ENCODE measurements around the gene CELF1.

The CELF1 gene

DNA sequence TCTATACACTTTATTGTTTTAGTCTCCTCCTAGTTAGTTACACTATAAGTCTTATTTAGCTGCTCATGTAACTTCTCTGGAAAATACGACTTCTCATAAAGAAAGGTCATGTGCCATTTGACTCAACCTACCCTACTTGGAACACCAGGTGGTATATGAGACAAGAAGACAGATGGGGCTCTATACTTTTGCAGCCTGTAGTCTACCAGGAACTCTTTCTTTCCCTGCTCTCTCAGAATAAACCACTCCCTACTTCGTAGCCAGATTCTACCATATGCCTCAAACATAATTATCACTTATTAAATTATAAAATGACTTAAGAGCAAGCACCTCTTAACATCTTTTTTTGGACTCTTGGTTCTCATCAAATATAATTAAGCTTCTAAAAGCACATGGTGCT is 65.5 kb downstream of the CELF1 start:
- in situ Hi-C loops (cut with HindIII; ENCODE audit: low sequenced_read_pairs) = no loop called here
- TF ChIP-seq CTCF (IDR thresholded peaks at IDR 0.05; ENCODE audit: low read depth, low read length, missing control alignments) = no peak
- no peak for DNase-seq (ENCODE audit: low read depth)
- H3K4me3 ChIP-seq (ENCODE audit: low read depth, low read length) = no peak overlapping the region

DNA sequence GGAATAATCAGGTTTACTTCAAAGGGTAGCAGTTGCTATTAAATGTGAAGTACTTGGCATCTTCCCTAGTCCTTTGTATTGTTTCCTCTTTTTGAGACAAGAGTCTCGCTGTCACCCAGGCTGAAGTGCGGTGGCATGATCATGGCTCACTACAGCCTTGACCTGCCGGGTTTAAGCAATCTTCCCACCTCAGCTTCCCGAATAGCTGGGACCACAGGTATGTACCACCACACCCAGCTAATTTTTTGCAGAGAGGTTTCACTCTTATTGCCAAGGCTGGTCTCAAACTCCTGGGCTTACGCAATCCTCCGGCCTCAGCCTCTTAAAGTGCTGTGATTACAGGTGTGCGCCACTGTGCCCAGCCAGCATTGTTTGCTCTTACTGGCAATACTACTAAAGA is 67.8 kb downstream of the CELF1 start:
- no peak overlapping the region for H3K4me3 ChIP-seq (ENCODE audit: low read depth, low read length)
- DNase-seq (ENCODE audit: low read depth) = no peak
- TF ChIP-seq CTCF (IDR thresholded peaks at IDR 0.05; ENCODE audit: low read depth, low read length, missing control alignments) = no peak
- in situ Hi-C loops (cut with HindIII; ENCODE audit: low sequenced_read_pairs) = no loop called here

- in situ Hi-C loops (cut with HindIII; ENCODE audit: low sequenced_read_pairs) = no loop called here
- TF ChIP-seq CTCF (IDR thresholded peaks at IDR 0.05; ENCODE audit: low read depth, low read length, missing control alignments) = no peak
- H3K4me3 ChIP-seq (ENCODE audit: low read depth, low read length) = no peak overlapping the region
- no peak for DNase-seq (ENCODE audit: low read depth)
Observed at GRCh38 chr11:47483457-47483856, 69.5 kb downstream of the CELF1 start.

GRCh38 chr11:47480762-47481161 is 72.2 kb downstream of the CELF1 start:
- TF ChIP-seq CTCF (IDR thresholded peaks at IDR 0.05; ENCODE audit: low read depth, low read length, missing control alignments) = no peak
- in situ Hi-C loops (cut with HindIII; ENCODE audit: low sequenced_read_pairs) = no loop called here
- DNase-seq (ENCODE audit: low read depth) = no peak

DNA sequence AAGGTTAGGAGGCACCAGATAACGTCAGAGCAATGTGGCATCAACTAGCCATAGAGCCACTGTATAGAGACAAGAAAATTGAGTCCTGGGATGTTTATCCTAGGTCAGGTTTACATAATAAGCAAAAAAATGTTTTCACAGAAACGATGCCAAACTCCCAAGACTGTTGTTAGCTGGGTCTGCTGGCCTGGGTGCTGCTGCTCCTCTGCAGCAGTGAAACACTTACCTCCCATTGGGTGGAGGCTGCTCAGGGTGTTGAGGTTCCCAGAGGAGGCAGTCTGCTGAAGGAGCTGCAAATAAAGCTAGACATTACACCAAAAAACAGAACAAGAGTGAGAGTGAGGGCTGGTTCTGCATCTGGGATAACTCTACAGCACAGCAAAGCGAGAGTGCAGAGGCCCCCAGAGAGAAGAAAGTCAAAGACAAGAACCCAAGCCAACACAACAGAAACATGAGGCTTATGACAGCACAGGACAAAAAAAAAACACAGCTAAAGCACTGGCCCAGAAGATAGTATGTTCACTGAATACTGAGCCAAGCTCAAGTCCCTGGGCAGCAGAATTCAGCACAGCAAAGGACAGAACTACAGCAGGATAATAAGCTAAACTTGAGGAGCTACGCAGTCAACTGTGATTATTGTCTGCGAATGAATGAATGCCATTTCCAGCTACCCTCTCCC is 74.1 kb downstream of the CELF1 start:
- H3K4me3 ChIP-seq (ENCODE audit: low read depth, low read length) = no peak overlapping the region
- TF ChIP-seq CTCF (IDR thresholded peaks at IDR 0.05; ENCODE audit: low read depth, low read length, missing control alignments) = no peak
- in situ Hi-C loops (cut with HindIII; ENCODE audit: low sequenced_read_pairs) = no loop called here
- no peak for DNase-seq (ENCODE audit: low read depth)

More at GRCh38 chr11:47480762-47481161, 72.2 kb downstream of the CELF1 start:
- H3K4me3 ChIP-seq (ENCODE audit: low read depth, low read length) = no peak overlapping the region

GRCh38 chr11:47477753-47478152 is 75.2 kb downstream of the CELF1 start:
- TF ChIP-seq CTCF (IDR thresholded peaks at IDR 0.05; ENCODE audit: low read depth, low read length, missing control alignments) = no peak
- no peak for DNase-seq (ENCODE audit: low read depth)
- in situ Hi-C loops (cut with HindIII; ENCODE audit: low sequenced_read_pairs) = no loop called here
- no peak overlapping the region for H3K4me3 ChIP-seq (ENCODE audit: low read depth, low read length)

Measured in astrocyte of the cerebellum (primary cell).